ENCODE data around the gene RBFA.

The RBFA gene

DNA sequence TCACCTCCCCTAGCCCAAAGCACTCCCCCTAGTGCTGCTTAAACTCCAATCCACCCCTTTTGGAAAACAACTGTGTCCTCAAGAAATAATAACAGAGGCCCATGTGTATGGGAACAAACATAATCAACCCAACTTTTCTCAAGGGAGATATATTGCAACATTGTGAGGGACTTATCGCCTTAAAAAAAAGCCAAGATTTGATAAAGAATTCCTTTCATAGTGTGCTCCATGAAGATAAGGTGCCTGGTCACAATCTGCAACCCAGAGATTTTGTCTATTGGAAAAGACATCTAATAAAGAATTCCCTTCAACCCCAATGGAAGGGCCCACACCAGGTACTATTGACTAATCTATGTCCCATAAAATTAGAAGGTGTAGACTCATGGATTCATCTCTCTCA lies 4.5 kb upstream of the RBFA start:
- no peak for DNase-seq (ENCODE audit: low spot score)

DNA sequence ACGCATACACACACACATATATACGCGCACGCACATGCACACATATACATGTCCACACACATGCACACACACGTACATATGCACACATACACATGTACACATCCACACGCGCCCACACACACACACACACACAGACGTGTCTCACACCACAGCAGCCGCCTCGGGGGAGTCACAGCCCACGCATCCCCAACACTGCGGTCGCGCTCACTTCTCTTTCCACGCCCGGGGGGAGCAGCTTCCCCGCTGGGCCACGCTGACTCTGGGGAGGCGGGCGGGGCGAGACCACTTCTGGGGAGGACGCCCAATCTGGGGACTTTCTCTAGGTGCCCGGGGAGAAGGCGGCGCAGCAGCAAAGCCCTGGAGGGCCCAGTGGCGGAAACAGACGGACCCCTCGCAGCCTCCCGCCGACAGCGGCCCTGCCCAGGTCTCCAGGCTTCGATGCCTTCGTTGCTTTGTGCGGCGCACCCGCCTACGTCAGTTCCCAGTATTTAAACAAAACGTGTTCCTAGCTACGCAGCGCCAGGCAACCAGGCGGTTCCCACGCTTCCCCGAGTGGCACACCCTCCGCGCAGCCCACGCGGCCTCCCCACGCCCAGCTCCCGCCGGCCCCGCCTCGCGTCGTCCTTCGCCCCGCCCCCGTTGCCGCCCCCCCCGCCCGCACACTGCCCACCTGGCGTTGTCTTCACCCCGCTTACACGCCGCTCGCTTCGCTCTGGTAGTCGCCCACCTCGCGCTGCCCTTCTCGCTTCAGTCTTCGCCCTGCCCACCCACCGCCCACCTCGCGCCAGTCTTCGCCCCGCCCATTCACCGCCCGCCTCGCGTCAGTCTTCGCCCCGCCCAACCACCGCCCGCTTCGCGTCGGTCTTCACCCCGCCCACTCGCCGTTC lies 810 bp upstream of the RBFA start:
- DNase-seq (ENCODE audit: low spot score) = no peak

DNA sequence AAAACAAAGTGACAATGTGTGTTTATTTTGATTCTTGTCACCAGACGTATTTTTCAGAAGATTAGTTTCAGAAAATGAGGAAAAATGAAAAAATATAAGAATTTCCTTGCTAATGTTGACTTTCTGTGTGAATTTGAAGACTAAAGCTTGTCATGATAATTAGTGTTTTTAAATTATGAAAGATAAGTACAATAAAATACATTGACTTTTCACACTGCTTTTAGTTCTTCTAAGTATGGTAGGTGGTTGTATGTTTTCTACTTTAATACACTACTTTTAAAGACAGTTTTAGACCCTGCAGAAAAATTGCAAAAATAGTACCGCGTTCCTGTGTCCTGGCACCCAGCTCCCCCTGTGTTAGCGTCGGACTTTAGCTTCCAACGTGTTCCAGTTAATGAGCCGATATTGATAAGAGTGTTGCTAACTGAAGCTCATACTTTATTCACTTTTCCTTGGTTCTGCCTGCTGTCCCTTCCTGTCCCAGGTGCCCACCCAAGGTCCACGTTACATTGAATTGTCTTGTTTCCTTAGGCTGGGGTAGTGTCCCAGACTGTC lies 695 bp downstream of the RBFA start:
- peak; percentile 19 for DNase-seq (ENCODE audit: low spot score)

DNA sequence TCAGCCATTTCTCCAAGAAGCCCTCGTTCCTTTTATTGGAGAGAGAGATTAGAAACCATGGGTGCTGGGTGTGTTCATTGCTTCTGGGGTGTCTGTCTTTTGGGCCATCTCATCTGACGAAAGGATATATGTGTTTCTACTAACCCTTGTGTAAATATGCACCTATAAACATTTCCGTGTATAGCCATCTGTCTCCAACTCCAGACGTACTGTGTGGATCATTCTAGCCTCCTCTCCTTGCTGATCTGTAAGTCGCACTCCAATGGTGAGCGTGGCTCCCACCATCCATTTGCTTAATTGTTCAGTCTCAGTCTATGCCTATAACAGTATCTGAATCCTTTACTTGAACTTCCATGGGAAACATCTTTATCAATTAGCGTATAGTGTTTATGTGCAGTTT lies 1.8 kb downstream of the RBFA start:
- no peak for DNase-seq (ENCODE audit: low spot score)

DNA sequence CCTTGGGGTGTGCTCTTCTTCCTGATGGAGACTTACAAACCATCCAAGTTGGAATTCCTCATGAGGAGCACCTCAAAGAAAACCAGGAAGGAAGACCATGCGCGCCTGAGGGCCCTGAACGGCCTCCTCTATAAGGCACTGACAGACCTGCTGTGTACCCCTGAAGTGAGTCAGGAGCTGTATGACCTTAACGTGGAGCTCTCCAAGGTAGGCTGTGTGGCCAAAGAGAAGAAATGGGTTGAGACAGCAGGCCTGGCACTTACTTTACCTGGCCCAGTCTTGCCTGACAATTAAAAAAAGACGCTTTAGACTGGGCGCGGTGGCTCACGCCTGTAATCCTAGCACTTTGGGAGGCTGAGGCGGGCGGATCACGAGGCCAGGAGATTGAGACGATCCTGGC lies 3.1 kb downstream of the RBFA start:
- no peak for DNase-seq (ENCODE audit: low spot score)

DNA sequence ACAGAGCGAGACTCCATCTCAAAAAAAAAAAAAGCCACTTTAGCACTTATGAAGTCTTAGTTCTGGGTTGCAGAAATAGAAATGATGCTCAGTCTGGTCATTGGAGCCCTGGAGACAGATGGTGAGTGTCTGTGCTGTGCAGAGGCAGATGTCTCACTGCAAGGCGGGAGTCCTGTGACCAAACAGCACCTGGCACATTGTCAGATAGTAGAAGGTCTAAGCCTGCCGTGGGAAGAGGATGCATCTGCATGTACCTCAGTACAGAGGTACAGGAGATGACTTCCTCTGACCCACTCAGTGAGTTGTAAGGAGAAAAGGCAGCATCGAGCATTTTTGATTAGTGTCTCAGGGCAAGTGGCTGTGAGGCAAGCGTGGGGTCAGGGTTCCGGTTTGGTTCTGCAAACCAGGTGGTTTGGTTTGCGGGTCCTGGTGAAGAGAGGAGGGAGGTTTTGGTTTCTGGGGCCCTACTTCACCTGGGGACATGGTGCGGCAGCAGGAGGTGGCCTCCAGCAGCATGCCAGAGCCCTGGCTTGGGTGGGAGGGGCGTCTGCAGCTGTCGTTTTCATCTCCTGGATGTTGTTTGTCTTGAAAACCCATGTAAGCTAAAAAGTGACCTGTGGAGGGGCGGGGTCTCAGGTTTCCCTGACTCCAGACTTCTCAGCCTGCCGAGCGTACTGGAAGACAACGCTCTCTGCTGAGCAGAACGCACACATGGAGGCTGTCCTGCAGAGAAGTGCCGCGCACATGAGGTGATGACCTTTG lies 3.8 kb downstream of the RBFA start:
- no peak for DNase-seq (ENCODE audit: low spot score)

DNA sequence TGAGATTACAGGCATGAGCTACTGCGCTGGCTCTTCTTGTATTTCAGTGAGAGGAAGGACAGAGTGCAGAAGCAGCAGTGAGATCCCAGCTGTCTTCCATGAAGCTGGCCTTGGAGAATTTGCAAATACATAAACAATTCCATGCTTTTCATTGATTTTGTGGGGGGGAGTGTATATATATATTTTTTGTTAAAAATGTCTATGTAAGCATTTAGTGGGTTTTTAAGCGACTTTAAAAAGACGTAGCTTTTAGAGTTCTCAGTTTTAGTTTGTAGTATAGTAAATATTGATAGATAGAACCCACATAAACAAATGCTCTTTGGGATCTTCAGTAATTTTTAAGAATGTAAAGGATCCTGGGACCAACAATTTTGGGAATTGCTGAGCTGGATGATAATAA lies 6.3 kb downstream of the RBFA start:
- DNase-seq (ENCODE audit: low spot score) = no peak

DNA sequence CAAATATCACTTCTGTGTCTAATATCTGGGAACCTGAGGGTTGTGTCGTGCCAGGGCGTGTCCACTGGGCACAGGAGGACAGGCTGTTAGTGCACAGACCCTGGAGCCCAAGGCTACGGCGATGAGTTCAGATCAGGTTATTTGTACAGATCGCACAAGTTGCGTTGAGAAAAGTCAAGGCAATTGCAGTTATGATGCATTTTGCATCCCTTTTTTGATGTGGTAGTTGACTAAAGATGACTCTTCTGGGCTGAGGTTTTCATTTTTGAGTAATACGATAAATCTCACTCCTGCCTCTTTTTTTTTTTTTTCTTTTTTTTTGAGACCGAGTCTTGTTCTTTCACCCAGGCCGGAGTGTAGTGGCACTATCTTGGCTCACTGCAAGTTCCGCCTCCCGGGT lies 7.2 kb downstream of the RBFA start:
- DNase-seq (ENCODE audit: low spot score) = no peak

DNA sequence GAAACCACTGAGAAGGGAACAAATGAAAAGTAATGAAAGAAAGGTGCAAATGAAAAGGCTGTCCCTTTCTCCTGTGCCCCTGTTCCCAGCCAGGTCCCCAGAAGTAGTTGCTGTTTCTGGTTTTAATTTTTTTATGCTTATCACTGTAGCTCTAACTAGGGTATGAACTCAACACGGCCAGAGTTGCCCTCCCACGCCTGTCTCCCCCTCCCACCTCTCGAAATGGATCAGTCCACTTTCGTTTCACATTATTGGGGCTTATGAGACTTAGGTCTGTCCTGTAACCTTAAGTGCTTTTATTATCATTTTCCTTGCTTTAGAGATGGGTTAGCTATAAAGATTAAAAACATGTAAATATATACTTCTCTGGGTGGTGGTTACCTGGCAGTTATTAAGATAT lies 8.6 kb downstream of the RBFA start:
- no peak for DNase-seq (ENCODE audit: low spot score)

DNA sequence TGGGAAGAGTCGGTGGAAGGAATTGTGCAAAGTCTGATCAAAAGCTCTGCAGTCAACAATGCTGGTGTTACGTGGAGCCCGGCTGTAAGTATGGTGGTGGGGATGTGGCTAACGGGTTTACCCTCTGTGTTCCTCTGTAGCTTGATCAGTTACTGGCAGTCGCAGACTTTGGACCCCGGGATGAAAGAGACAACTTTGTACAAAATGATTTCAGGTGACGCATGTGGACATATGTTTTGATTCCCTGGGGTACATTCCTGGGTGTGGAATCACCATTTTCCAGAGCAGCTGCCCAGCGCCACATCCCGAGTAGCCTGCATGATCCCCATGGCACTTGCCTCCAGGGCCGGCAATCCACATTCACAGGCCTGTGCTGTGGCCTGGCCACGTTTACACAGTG lies 9.8 kb downstream of the RBFA start:
- no peak for DNase-seq (ENCODE audit: low spot score)

DNA sequence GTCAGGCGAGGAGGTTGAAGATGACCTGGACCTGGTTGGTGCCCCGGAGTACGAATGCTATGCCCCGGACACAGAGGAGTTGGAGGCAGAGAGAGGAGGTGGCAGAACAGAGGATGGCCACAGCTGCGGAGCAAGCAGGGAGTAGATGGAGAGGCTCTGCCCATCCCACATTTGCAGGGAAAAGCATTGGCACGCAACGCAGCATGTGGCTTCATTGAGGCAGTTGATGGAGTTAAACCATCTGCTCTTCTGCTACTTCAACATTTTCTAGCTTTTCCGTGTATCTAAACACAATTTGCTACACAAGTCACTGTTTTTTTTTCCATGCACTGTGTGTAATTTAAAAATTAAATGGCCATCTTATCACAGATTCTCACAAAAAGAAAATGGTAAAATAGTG lies 11.8 kb downstream of the RBFA start:
- no peak for DNase-seq (ENCODE audit: low spot score)

DNA sequence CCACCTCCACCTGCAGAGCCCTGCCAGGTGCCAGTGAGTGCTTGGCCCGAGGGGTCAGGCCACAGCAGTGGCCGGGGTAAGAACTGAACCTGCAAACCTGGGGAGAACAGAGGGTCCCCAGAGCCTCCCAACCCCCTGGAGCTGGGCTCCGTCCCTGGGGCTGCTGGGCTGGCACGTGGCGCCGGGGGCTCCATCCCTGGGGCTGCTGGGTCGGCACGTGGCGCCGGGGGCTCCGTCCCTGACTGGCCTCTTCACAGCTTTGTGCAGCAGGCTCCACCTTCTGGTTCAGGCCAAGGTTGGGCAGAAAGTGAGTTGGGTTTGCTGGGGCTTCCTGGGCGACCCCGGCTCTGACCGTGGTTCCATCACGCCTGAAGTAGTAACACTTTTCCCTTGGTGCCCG lies 12.2 kb downstream of the RBFA start:
- no peak for DNase-seq (ENCODE audit: low spot score)

DNA sequence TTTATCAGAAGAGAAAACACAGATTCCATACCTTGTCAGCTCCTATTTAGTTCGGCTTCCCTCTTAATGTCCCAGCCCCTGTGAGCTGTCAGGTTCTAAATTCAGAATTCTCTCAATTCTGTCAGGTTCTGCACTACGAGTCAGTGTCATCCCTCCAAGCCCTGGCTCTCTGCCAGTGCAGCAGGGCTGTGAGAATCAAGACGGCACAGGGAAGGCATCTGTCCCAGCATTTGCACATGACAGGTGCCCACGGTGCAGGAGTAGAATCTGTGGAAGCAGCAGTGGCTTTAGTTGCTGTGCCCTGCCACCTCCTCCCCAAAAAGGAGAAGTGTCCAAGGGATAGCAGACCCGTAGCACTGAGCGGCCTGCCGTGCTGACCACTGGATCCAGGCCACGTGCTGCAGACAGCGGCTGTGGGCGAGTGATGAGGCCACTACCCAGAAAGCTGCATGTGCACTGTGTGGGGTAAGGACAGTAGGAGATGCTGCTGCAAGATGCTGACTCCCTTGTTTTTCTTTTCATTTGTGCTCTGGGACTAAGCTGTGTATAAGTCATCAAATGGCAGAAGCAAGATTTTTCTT lies 12.8 kb downstream of the RBFA start:
- no peak for DNase-seq (ENCODE audit: low spot score)

DNA sequence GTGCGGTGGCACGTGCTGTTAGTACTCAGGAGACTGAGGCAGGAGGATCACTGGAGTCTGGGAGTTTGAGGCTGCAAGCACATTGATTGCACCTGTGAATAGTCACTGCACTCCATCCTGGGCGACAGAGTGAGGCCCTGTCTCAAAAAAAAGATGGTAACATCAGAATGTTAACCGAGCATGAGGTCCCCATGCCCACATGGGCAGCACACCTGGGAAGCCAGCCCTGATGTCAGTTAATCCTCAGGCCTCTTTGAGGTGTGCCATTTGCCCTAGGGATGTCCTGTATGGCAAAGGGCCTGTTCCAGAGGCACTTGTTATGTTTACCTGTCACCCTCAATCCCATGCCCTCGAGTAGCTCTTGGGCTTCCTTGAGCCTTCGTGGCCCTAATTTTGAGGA lies 16.6 kb downstream of the RBFA start:
- DNase-seq (ENCODE audit: low spot score) = no peak

DNA sequence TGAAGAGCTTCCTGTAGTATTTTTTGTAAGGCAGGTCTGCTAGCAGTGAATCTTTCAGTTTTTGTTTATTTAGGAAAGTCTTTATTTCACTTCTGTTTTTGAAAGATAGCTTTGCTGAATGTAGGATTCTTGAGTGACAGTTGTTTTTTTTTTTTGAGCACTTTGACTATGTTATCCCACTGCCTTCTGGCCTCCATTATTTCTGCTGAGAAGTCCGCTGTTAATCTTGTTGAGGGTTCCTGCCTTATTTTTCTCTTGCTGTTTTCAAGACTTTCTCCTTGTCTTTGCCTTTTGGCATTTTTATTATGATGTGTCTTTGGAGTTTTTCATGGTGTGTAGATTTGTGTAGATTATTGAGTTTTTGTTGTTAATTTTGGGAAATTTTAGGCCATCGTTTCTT lies 21.9 kb downstream of the RBFA start:
- DNase-seq (ENCODE audit: low spot score) = no peak

DNA sequence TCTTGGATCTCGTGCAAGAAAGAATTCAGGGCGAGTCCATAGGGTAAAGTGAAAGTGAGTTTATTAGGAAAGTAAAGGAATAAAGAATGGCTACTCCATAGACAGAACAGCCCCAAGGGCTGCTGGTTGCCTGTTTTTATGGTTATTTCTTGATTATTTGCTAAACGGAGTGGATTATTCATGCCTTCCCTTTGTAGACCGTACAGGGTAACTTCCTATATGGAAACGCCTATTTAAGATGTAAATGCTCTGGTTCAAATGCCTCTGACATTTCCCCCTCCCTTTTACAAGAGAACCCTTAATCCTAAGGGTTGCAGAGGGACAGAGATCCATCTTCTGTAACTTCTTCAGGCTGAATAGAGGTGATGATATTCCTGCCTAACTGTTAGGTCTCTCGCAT lies 25.7 kb downstream of the RBFA start:
- no peak for DNase-seq (ENCODE audit: low spot score)

DNA sequence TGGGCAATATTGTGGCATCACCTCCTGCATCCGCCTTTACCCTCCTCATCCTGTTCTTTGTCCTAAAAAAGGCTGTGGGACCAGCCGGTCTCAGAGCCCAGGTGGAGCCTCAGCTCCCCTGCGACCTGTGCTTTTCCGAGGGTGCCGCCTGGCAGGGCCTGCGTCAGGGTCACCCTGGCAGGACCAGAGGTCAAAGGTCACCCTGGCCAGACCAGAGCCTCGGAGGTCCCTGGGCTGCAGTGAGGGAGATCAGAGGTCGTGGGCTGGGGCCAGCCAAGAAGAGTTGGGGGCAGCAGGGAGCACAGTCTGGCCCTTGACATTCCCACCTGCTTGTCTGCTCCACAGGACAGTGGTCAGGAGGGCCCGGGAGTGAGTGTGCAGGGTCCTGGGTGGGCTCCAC lies 31.5 kb downstream of the RBFA start:
- DNase-seq (ENCODE audit: low spot score) = no peak

DNA sequence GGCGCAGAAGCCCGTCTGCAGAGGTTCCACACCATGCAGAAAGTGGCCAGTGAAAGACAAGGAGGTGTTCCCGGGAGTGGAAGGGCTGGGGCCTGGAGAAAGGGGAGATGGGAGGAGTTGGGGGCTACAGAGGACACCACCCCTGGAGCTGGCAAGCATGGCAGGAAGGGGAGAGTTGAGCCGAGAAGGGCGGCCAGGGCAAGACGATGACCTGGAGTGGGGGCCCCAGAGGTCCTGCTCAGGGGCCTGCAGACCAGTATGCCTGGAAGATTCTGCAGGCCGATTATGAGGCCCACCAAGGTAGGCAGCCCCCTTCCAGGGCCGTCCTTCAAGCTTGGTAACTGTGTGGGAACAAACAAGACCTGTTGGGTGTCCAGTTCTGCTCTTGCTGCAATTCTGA lies 33.1 kb downstream of the RBFA start:
- DNase-seq (ENCODE audit: low spot score) = no peak

DNA sequence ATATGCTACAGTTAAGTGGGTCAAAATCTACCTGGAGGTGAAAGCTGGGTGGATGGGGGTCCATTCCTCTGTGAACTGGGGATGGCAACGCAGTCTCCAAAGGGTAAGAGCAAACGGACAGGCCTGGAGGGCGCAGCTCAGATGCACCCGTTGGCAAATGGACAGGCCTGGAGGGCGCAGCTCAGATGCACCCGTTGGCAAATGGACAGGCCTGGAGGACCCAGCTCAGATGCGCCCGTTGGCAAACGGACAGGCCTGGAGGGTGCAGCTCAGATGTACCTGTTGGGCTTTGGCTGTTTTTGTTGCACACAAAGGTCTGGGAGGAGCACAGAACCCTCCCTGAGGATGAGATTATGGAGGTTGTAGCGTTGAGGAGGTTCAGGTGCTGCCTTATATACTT lies 33.7 kb downstream of the RBFA start:
- DNase-seq (ENCODE audit: low spot score) = no peak

DNA sequence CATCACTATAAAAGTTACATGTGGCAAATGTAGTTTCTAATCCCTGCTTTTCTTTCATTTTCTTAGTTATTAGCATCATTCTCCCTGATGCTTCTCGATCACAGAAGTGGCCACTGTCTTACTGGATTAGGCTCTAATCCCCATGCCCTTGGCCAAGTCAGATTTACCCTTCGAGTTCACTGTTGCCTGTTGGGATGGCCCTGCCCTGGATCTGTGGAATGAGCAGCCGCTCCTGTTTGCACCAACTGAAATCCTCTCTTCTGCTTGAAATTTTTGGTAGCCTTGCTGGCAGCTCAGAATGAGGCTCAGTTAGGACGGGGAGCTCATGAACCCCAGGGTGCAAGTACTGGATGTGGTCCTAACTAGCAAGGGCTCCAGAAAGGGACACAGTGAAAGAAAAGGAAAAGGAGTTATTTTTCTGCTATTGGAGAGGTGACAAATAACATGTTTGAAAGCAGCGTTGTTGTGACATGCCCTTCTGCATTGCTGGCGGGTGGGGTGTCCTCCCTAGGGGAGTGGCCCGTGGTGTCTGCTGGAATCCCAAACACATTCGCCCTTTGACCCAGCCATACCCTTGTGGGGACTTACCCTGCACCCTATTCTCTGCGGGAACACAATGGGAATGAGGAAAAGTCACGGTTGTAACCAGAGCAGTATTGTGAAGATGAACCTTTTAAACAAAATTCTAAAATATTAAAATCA lies 34.5 kb downstream of the RBFA start:
- no peak for DNase-seq (ENCODE audit: low spot score)

DNA sequence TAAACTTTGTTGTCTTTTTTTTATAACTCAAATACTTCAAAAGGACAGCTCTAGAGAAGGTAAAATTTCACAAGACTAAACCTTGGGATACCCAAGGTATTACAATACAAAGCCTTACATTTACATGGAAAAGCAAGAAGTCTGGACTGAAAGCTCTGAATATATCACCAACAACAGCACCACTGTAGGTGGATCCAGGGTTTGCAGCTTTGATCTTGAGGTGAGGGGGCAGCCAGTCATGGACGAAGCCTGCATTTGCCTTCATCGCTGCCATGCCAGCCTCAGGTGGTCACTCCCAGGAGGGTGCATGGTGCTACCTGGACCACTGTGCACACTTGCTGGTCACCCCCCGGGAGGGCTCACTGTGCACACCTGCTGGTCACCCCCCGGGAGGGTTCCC lies 36.6 kb downstream of the RBFA start:
- no peak for DNase-seq (ENCODE audit: low spot score)

DNA sequence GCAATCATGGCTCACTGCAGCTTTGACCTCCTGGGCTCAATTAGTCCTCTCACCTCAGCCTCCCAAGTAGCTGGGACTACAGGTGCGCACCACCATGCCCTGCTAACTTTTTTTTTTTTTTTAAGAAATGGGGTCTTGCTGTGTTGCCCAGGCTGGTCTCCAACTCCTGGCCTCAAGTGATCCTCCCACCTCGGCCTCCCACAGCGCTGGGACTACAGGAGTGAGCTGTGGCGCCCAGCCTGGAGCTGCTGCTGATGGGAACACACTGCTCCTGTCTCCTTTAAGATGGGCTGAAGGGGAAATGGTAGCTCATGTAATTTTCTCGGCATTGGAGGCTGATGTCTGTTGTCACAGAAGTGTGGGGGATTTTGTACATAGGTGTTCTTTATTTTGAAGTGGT lies 39.9 kb downstream of the RBFA start:
- DNase-seq (ENCODE audit: low spot score) = no peak
